ENCODE results near the gene ARHGEF28. TPM values are rescaled to one million over a fixed set of nuclear protein-coding genes. Genes with fewer than 3 reads are reported as not detected.

Gene ARHGEF28
- total and polyA plus RNA-seq, 2 of the 13 experiments (the other 11 are each of a cell fraction or from before 2014, with no cell fraction given) = 17.4 to 34.1 TPM

- CTCF ChIA-PET (ENCODE audit: low intra/inter-chr PET ratio, low total read pairs) = no interaction called here
- H3K4me2 ChIP-seq (ENCODE audit: low read depth, low read length) = no peak overlapping the region
- DNase-seq (ENCODE audit: low spot score) = no peak
- intact Hi-C loops (cut with micrococcal nuclease; ENCODE audit: unreplicated experiment) (no loop called here), in situ Hi-C loops (cut with HindIII; ENCODE audit: extremely low pct_ligation_motif_present, low pct_unique_long_range_greater_than_20kb) (no loop called here)
- TF ChIP-seq RORA (CRISPR knock-in tag; IDR thresholded peaks at IDR 0.05) = no peak
- TF ChIP-seq ZNF484 (CRISPR knock-in tag; IDR thresholded peaks at IDR 0.05; ENCODE audit: borderline replicate concordance, low read depth) = no peak
- no peak for TF ChIP-seq ZSCAN31 (CRISPR knock-in tag; IDR thresholded peaks at IDR 0.05; ENCODE audit: low read depth)
- TF ChIP-seq KLF16 (CRISPR knock-in tag; IDR thresholded peaks at IDR 0.05) = no peak
- TF ChIP-seq PAF1 (CRISPR knock-in tag; IDR thresholded peaks at IDR 0.05) = no peak
- no peak for TF ChIP-seq POLR2AphosphoS2 (IDR thresholded peaks at IDR 0.05; ENCODE audit: low read depth, low read length)
- no peak for TF ChIP-seq CHCHD3 (CRISPR knock-in tag; IDR thresholded peaks at IDR 0.05)
- H3K79me2 ChIP-seq (ENCODE audit: insufficient read depth, low read length) = no peaks in the 10 kb centered on the region
- ATAC-seq = no peak
- FAIRE-seq = no peak
- no peak overlapping the region for H2AFZ ChIP-seq (ENCODE audit: low read length)
- H4K20me1 ChIP-seq (ENCODE audit: insufficient read depth, low read length) = no peaks in the 10 kb centered on the region
- WGBS (ENCODE audit: low lambda C conversion rate) = 56% methylated on average over 3 of the region's 3 CpGs
- peaks cover 26% of the 10 kb centered on the region for H3K4me1 ChIP-seq (ENCODE audit: insufficient read depth, low read length)
- no peaks in the 10 kb centered on the region for H3K36me3 ChIP-seq (replicated peaks in 1 of 2; ENCODE audit: control insufficient read depth in 1 of 2, insufficient read depth in 2 of 2, low read length in 2 of 2)
- no TSS peak for BruUV-seq (replicated peaks)
- POLR2A ChIA-PET = no interaction called here
- no peaks in the 10 kb centered on the region for H3K27me3 ChIP-seq (ENCODE audit: control insufficient read depth in 1 of 2, insufficient read depth in 2 of 2, low read length in 2 of 2)
- no peak overlapping the region for H3K4me3 ChIP-seq (replicated peaks in 1 of 3; ENCODE audit: insufficient read depth in 1 of 3, low read depth in 2 of 3, low read length in 3 of 3)
- H3K9me3 ChIP-seq (ENCODE audit: low read length) = peaks cover 8% of the 10 kb centered on the region
- no peak overlapping the region for H3K9ac ChIP-seq (ENCODE audit: insufficient read depth, low read depth, low read length)
- no peak overlapping the region for H3K27ac ChIP-seq (ENCODE audit: extremely low read length, insufficient read depth, low read length)
These were observed 19.7 kb upstream of the ARHGEF28 start for GRCh38 chr5:73606206-73606753.

- Histone ChIP-seq H3K27me3 (ENCODE audit: control insufficient read depth in 1 of 2, insufficient read depth in 2 of 2, low read length in 2 of 2) (no peaks in the 10 kb centered on the region), H3K79me2 (ENCODE audit: insufficient read depth, low read length) (no peaks in the 10 kb centered on the region), H3K9ac (ENCODE audit: insufficient read depth, low read depth, low read length) (no peak overlapping the region), H3K4me1 (ENCODE audit: insufficient read depth, low read length) (peaks cover 26% of the 10 kb centered on the region), H3K4me3 (replicated peaks in 1 of 3; ENCODE audit: insufficient read depth in 1 of 3, low read depth in 2 of 3, low read length in 3 of 3) (no peak overlapping the region), H3K9me3 (ENCODE audit: low read length) (no peaks in the 10 kb centered on the region), H3K36me3 (replicated peaks in 1 of 2; ENCODE audit: control insufficient read depth in 1 of 2, insufficient read depth in 2 of 2, low read length in 2 of 2) (no peaks in the 10 kb centered on the region), H2AFZ (ENCODE audit: low read length) (no peak overlapping the region), H3K27ac (ENCODE audit: extremely low read length, insufficient read depth, low read length) (no peak overlapping the region), H3K4me2 (ENCODE audit: low read depth, low read length) (no peak overlapping the region), H4K20me1 (ENCODE audit: insufficient read depth, low read length) (no peaks in the 10 kb centered on the region)
- BruUV-seq (replicated peaks) = no TSS peak
- ChIA-PET CTCF (ENCODE audit: low intra/inter-chr PET ratio, low total read pairs) (no interaction called here), POLR2A (no interaction called here)
- DNase-seq (ENCODE audit: low spot score) (no peak), FAIRE-seq (no peak), ATAC-seq (no peak)
- TF ChIP-seq ZNF563 (CRISPR knock-in tag; IDR thresholded peaks at IDR 0.05) = no peak
- no peak for TF ChIP-seq FOXO4 (CRISPR knock-in tag; conservative IDR thresholded peaks at IDR 0.05)
- in situ Hi-C loops (cut with HindIII; ENCODE audit: extremely low pct_ligation_motif_present, low pct_unique_long_range_greater_than_20kb) = no loop called here
- intact Hi-C loops (cut with micrococcal nuclease; ENCODE audit: unreplicated experiment) = no loop called here
These were observed 18.8 kb upstream of the ARHGEF28 start for GRCh38 chr5:73607228-73607627.
